Bronchial epithelial cell (primary cell): ENCODE measurements around the gene ABCC11. TPM values are rescaled to one million over a fixed set of nuclear protein-coding genes. Genes with fewer than 3 reads are reported as not detected.
"Not testable (repeated sequence)": the region's sequence is repeated elsewhere in the genome, so short reads cannot be mapped to it uniquely, and the experiment has no call there.

Experiments
- DNase-seq: peaks from one replicate; pipeline ENCODE4 v3.0.0-alpha.2; 2010; ENCODE audit warnings: low read depth
- FAIRE-seq: peaks from 2 replicates; lab custom pipeline; 2011; peaks lifted over from hg19 to GRCh38; lab: Jason Lieb, UNC
- H3K27me3 ChIP-seq: 2 replicates; pipeline ENCODE4 v1.5.1; 2011; ENCODE audit warnings: low read length; ENCODE audit not compliant: control insufficient read depth, insufficient read depth
- H3K36me3 ChIP-seq: 2 replicates; pipeline ENCODE4 v1.5.1; 2011; ENCODE audit warnings: low read length; ENCODE audit not compliant: control insufficient read depth, insufficient read depth
- H3K4me3 ChIP-seq: 2 replicates; pipeline ENCODE4 v1.5.1; 2011; ENCODE audit warnings: mild to moderate bottlenecking, low read depth, low read length, control low read depth
- CTCF ChIP-seq: IDR thresholded peaks from 2 replicates; pipeline ENCODE4 v1.5.1; 2011; ENCODE audit warnings: mild to moderate bottlenecking, moderate library complexity, low read length, control low read depth, inconsistent platforms; ENCODE audit not compliant: insufficient read depth, severe bottlenecking
- total RNA-seq: library from RNA; depleted of rRNA; stranded (reverse); fragments of >200 nt; gene quantifications from 2 replicates; pipeline ENCODE4 v1.2.1, GENCODE V29; 2014

The ABCC11 gene
- total RNA-seq, 1 donor from 2014 or later, result 0.26 TPM

GRCh38 chr16:48182979-48183537 is 64.3 kb downstream of the ABCC11 start:
- Histone ChIP-seq H3K36me3 (no peaks in the 10 kb centered on the region), H3K27me3 (no peaks in the 10 kb centered on the region), H3K4me3 (no peak overlapping the region)
- TF ChIP-seq CTCF, result no peak
- DNase-seq, result no peak
- no peak for FAIRE-seq

- H3K27me3 ChIP-seq, H3K4me3 ChIP-seq, DNase-seq, H3K36me3 ChIP-seq: not testable (repeated sequence)
- FAIRE-seq, result peak; percentile 93
Measured at GRCh38 chr16:48181746-48182520, 65.4 kb downstream of the ABCC11 start.

GRCh38 chr16:48180868-48181480 is 66.4 kb downstream of the ABCC11 start:
- DNase-seq (no peak), FAIRE-seq (no peak)
- Histone ChIP-seq H3K27me3 (no peaks in the 10 kb centered on the region), H3K4me3 (no peak overlapping the region), H3K36me3 (no peaks in the 10 kb centered on the region)
- no peak for TF ChIP-seq CTCF

GRCh38 chr16:48176635-48177408 is 70.5 kb downstream of the ABCC11 start:
- no peaks in the 10 kb centered on the region for H3K27me3 ChIP-seq
- DNase-seq (no peak), FAIRE-seq (no peak)
- no peaks in the 10 kb centered on the region for H3K36me3 ChIP-seq
- no peak overlapping the region for H3K4me3 ChIP-seq
- no peak for TF ChIP-seq CTCF

GRCh38 chr16:48173889-48174288 is 73.5 kb downstream of the ABCC11 start:
- DNase-seq (no peak), FAIRE-seq (no peak)
- Histone ChIP-seq H3K36me3 (no peaks in the 10 kb centered on the region), H3K4me3 (no peak overlapping the region), H3K27me3 (no peaks in the 10 kb centered on the region)
- TF ChIP-seq CTCF, result no peak

GRCh38 chr16:48172682-48173081 is 74.7 kb downstream of the ABCC11 start:
- H3K4me3 ChIP-seq, result no peak overlapping the region
- no peak for FAIRE-seq
- H3K27me3 ChIP-seq, result no peaks in the 10 kb centered on the region
- no peak for DNase-seq
- no peak for TF ChIP-seq CTCF
- no peaks in the 10 kb centered on the region for H3K36me3 ChIP-seq
